Measurements from ENCODE around the gene TP73. TPM values are rescaled to one million over a fixed set of nuclear protein-coding genes. Genes with fewer than 3 reads are reported as not detected.

Gene TP73
- total RNA-seq, 1 experiment from 2014 or later, result 19.2 TPM

- Histone ChIP-seq H3K27ac (ENCODE audit: low read depth, low read length) (no peak overlapping the region), H4K20me1 (ENCODE audit: insufficient read depth) (no peaks in the 10 kb centered on the region), H3K4me1 (ENCODE audit: control insufficient read depth in 1 of 2, insufficient read depth in 2 of 2, low read length in 2 of 2) (no peaks in the 10 kb centered on the region), H3K36me3 (ENCODE audit: control insufficient read depth in 1 of 2, insufficient read depth in 2 of 2, low read length in 2 of 2) (no peaks in the 10 kb centered on the region), H3K9ac (ENCODE audit: low read length) (no peak overlapping the region), H3K9me2 (ENCODE audit: insufficient read depth) (no peaks in the 10 kb centered on the region), H3K27me3 (ENCODE audit: insufficient read depth, low read length) (no peaks in the 10 kb centered on the region), H3K4me2 (ENCODE audit: low read length) (no peak overlapping the region), H3K9me3 (ENCODE audit: control insufficient read depth in 1 of 2, insufficient read depth in 1 of 2, low read depth in 1 of 2, low read length in 2 of 2) (no peaks in the 10 kb centered on the region), H3K4me3 (replicated peaks in 1 of 2; ENCODE audit: low read depth in 1 of 2, low read length in 2 of 2) (no peak overlapping the region), H2AFZ (ENCODE audit: low read depth, low read length, poor library complexity, severe bottlenecking) (no peak overlapping the region), H3K79me2 (ENCODE audit: insufficient read depth, low read length) (no peaks in the 10 kb centered on the region)
- BruUV-seq (replicated peaks), result no TSS peak
- CTCF ChIA-PET, result no interaction called here
- no peak for TF ChIP-seq EGR1 (IDR thresholded peaks at IDR 0.05; ENCODE audit: low read depth)
- TF ChIP-seq ZNF274 (IDR thresholded peaks at IDR 0.05; ENCODE audit: low read depth, low read length), result no peak
- no peak for TF ChIP-seq TCF7L2 (IDR thresholded peaks at IDR 0.05; ENCODE audit: borderline replicate concordance, extremely low read depth, insufficient read depth, insufficient read length)
- no peak for TF ChIP-seq POLR2AphosphoS5 (IDR thresholded peaks at IDR 0.05; ENCODE audit: low read depth, low read length)
- TF ChIP-seq RAD21 (IDR thresholded peaks at IDR 0.05; ENCODE audit: low read depth), result no peak
- no peak for TF ChIP-seq REST (IDR thresholded peaks at IDR 0.05; ENCODE audit: low read depth)
- TF ChIP-seq SRF (IDR thresholded peaks at IDR 0.05; ENCODE audit: low read depth), result no peak
- RAD21 ChIA-PET (ENCODE audit: low non-redundant PET in 1 of 2, low total read pairs in 2 of 2, uncharacterized antibody in 2 of 2, unreplicated experiment in 2 of 2), result no interaction called here
- intact Hi-C loops (cut with micrococcal nuclease), result no loop called here
- ATAC-seq, result peak; percentile 47; the same call in 1 of the 2 replicates
- no peak for DNase-seq (ENCODE audit: low read depth, low spot score)
- POLR2A ChIA-PET, result no interaction called here
Measured at GRCh38 chr1:3702990-3703728, 50.8 kb downstream of the TP73 start.
